Lung (tissue), 11 donors: ENCODE measurements around the gene SPDYE18. TPM values are rescaled to one million over a fixed set of nuclear protein-coding genes. Genes with fewer than 3 reads are reported as not detected.
"Not testable (repeated sequence)": the region's sequence is repeated elsewhere in the genome, so short reads cannot be mapped to it uniquely, and the experiment has no call there.

Source experiments
- ATAC-seq: fragments of 200-7000 bp; cut with Tn5 transposase; one replicate; pipeline ENCODE4 v1.9.1; 2020; ENCODE audit warnings: moderate number of reproducible peaks; ENCODE audit not compliant: insufficient read depth, low FRiP score
- DNase-seq, 3 donors: peaks; one replicate each; pipeline ENCODE4 v3.0.0-alpha.2; 2013 to 2017
- H3K27ac ChIP-seq, 2 donors: one replicate each; pipeline ENCODE4 v1.5.1; 2013; ENCODE audit warnings: mild to moderate bottlenecking in 2 of 2, moderate library complexity in 2 of 2, control low read depth in 1 of 2, inconsistent platforms in 1 of 2, low read depth in 1 of 2, low read length in 1 of 2
- H3K27me3 ChIP-seq, 3 donors: one replicate each; pipeline ENCODE4 v1.5.1; 2013; ENCODE audit warnings: low read length in 2 of 3; ENCODE audit not compliant: control insufficient read depth in 3 of 3, insufficient read depth in 3 of 3
- H3K36me3 ChIP-seq, 4 donors: one replicate each; pipeline ENCODE4 v1.5.1; 2013; ENCODE audit warnings: low read length in 4 of 4, mild to moderate bottlenecking in 1 of 4, moderate library complexity in 1 of 4; ENCODE audit not compliant: control insufficient read depth in 4 of 4, insufficient read depth in 4 of 4
- H3K4me1 ChIP-seq, 5 donors: one replicate each; pipeline ENCODE4 v1.5.1; 2013; ENCODE audit warnings: low read length in 5 of 5, mild to moderate bottlenecking in 2 of 5, moderate library complexity in 1 of 5; ENCODE audit not compliant: control insufficient read depth in 5 of 5, insufficient read depth in 5 of 5
- H3K4me3 ChIP-seq: one replicate; pipeline ENCODE4 v1.5.1; 2013; ENCODE audit warnings: mild to moderate bottlenecking, control low read depth, moderate library complexity
- H3K9ac ChIP-seq, 2 donors: one replicate each; pipeline ENCODE4 v1.5.1; 2013; ENCODE audit warnings: low read length in 2 of 2, control low read depth in 1 of 2; ENCODE audit not compliant: insufficient read depth in 1 of 2
- H3K9me3 ChIP-seq, 4 donors: one replicate each; pipeline ENCODE4 v1.5.1; 2013; ENCODE audit warnings: low read length in 3 of 4, mild to moderate bottlenecking in 1 of 4, moderate library complexity in 1 of 4; ENCODE audit not compliant: control insufficient read depth in 4 of 4, insufficient read depth in 3 of 4
- WGBS, 2 donors: extraction: QIAGEN DNeasy Blood & Tissue Kit; methylation state at CpG; one replicate each; pipeline ENCODE4 v1.1.7; 2013; 5-methylcytosine and 5-hydroxymethylcytosine counted together
- polyA plus RNA-seq, 2 donors: library from polyadenylated mRNA; stranded (reverse); fragments of 200-250 nt; gene quantifications; one replicate each; pipeline ENCODE4 v1.2.1, GENCODE V29; 2013
- small RNA-seq: library from RNA; depleted of rRNA; stranded (forward); fragments of <200 nt; gene quantifications from one replicate; pipeline ENCODE3, GENCODE V24; 2014; ENCODE audit warnings: low replicate concordance
- total RNA-seq, 2 donors: library from RNA; depleted of rRNA in 1 of 2; stranded (reverse); fragments of >200 nt in 1 of 2; gene quantifications; one replicate each; pipeline ENCODE4 v1.2.1, GENCODE V29; 2014 to 2021
- donor health status: Bipolar disorder and iron deficiency.
- donor health status: healthy.
- donor health status: DM: yes; HTN: yes; CAD: no.

SPDYE18 gene
- total and polyA plus RNA-seq, 4 donors, result 0.18 to 1.1 (median 0.57) TPM

GRCh38 chr7:77004151-77004550 is 58.2 kb downstream of the SPDYE18 start:
- not testable (repeated sequence) for DNase-seq, H3K9me3 ChIP-seq
- WGBS, 2 donors, result 95% methylated on average over 8 to 13 of the region's 18 CpGs

GRCh38 chr7:77003241-77003640 is 59.1 kb downstream of the SPDYE18 start:
- not testable (repeated sequence) for H3K27me3 ChIP-seq, H3K9me3 ChIP-seq, H3K4me3 ChIP-seq, H3K4me1 ChIP-seq, DNase-seq, H3K9ac ChIP-seq, H3K27ac ChIP-seq, ATAC-seq
- 89 to 98% methylated on average over 10 of the region's 10 CpGs for whole genome bisulfite sequencing, 2 donors
- peaks cover 0 to 20% (median 0%) of the 10 kb centered on the region in 4 donors for H3K36me3 ChIP-seq

More at GRCh38 chr7:77004151-77004550, 58.2 kb downstream of the SPDYE18 start:
- H3K4me3 ChIP-seq, ATAC-seq, H3K27me3 ChIP-seq, H3K27ac ChIP-seq, H3K4me1 ChIP-seq, H3K9ac ChIP-seq: not testable (repeated sequence)
- H3K36me3 ChIP-seq, result peaks cover 0 to 19% (median 0%) of the 10 kb centered on the region in 4 donors

GRCh38 chr7:77002678-77003233 is 59.6 kb downstream of the SPDYE18 start:
- H3K36me3 ChIP-seq, result peaks cover 0 to 21% (median 0%) of the 10 kb centered on the region in 4 donors
- not testable (repeated sequence) for H3K4me3 ChIP-seq, H3K27me3 ChIP-seq, H3K9me3 ChIP-seq, DNase-seq, H3K9ac ChIP-seq, H3K27ac ChIP-seq, ATAC-seq, H3K4me1 ChIP-seq
- 94 to 97% methylated on average over 15 to 21 of the region's 21 CpGs for WGBS, 2 donors

GRCh38 chr7:77002104-77002503 is 60.3 kb downstream of the SPDYE18 start:
- H3K27ac ChIP-seq, H3K4me3 ChIP-seq, ATAC-seq, H3K4me1 ChIP-seq, H3K27me3 ChIP-seq, DNase-seq, H3K9me3 ChIP-seq, H3K9ac ChIP-seq: not testable (repeated sequence)
- H3K36me3 ChIP-seq, result peaks cover 0 to 23% (median 0%) of the 10 kb centered on the region in 4 donors
- WGBS, 2 donors, result 85 to 94% methylated on average over 13 to 15 of the region's 15 CpGs

Small RNAs within 50 kb of the gene (small RNA-seq; reads per million reads assigned to genes)
- not detected for gene RF00019

Other genes with a start within 250 kb of the SPDYE18 start
- not detected for gene SPDYE17, start 30.2 kb downstream of the SPDYE18 start, total RNA-seq
- gene SPDYE17, start 30.2 kb downstream of the SPDYE18 start, polyA plus RNA-seq, result not detected
- 10 to 100 TPM; 25.1 to 29.6 TPM for gene CCDC146, start 60.1 kb upstream of the SPDYE18 start, total RNA-seq
- gene CCDC146, start 60.1 kb upstream of the SPDYE18 start, polyA plus RNA-seq, result 1 to 10 TPM; 8.4 to 9.8 TPM
- 10 to 100 TPM; 16.8 to 21.6 TPM for gene FGL2, start 137.3 kb upstream of the SPDYE18 start, total RNA-seq
- gene FGL2, start 137.3 kb upstream of the SPDYE18 start, polyA plus RNA-seq, result 10 to 100 TPM in 1 of 2 donors, 1 to 10 TPM in 1; 3.3 to 18.4 TPM